ENCODE results near the gene LTBP2. TPM values are rescaled to one million over a fixed set of nuclear protein-coding genes. Genes with fewer than 3 reads are reported as not detected.

LTBP2 gene
- total and polyA plus RNA-seq, 2 of the 13 experiments (the other 11 are each of a cell fraction or from before 2014, with no cell fraction given): 0.20 to 0.41 TPM

- WGBS (ENCODE audit: low lambda C conversion rate): 7% methylated on average over 1 of the region's 1 CpG
- no peak overlapping the region for H2AFZ ChIP-seq (ENCODE audit: low read length)
- peaks cover 0 to 4% of the 10 kb centered on the region in 2 experiments; a peak in 1 of 5 replicates for H3K27me3 ChIP-seq (ENCODE audit: control insufficient read depth in 1 of 2, insufficient read depth in 2 of 2, low read length in 2 of 2)
- H3K27ac ChIP-seq (ENCODE audit: extremely low read length, insufficient read depth, low read length): no peak overlapping the region
- H3K4me2 ChIP-seq (ENCODE audit: low read depth, low read length): no peak overlapping the region
- no peaks in the 10 kb centered on the region for H3K9me3 ChIP-seq (ENCODE audit: low read length)
- TF ChIP-seq ZNF569 (CRISPR knock-in tag; IDR thresholded peaks at IDR 0.05; ENCODE audit: borderline replicate concordance): no peak
- TF ChIP-seq KIAA2018 (CRISPR knock-in tag; IDR thresholded peaks at IDR 0.05; ENCODE audit: borderline replicate concordance): no peak
- no peak for TF ChIP-seq TRIM24 (CRISPR knock-in tag; IDR thresholded peaks at IDR 0.05)
- no peak for TF ChIP-seq FOSL2 (CRISPR knock-in tag; IDR thresholded peaks at IDR 0.05)
- TF ChIP-seq SMARCC2 (IDR thresholded peaks at IDR 0.05): no peak
- TF ChIP-seq RBFOX2 (IDR thresholded peaks at IDR 0.05; ENCODE audit: low read depth, low read length): no peak
- TF ChIP-seq GLMP (CRISPR knock-in tag; IDR thresholded peaks at IDR 0.05; ENCODE audit: borderline replicate concordance): no peak
- no peak for TF ChIP-seq ZNF687 (CRISPR knock-in tag; IDR thresholded peaks at IDR 0.05)
- no peak overlapping the region for H3K4me3 ChIP-seq (replicated peaks in 1 of 3; ENCODE audit: insufficient read depth in 1 of 3, low read depth in 2 of 3, low read length in 3 of 3)
- no peaks in the 10 kb centered on the region for H3K79me2 ChIP-seq (ENCODE audit: insufficient read depth, low read length)
- intact Hi-C loops (cut with micrococcal nuclease; ENCODE audit: unreplicated experiment) (no loop called here), in situ Hi-C loops (cut with HindIII; ENCODE audit: extremely low pct_ligation_motif_present, low pct_unique_long_range_greater_than_20kb) (no loop called here)
- H3K36me3 ChIP-seq (replicated peaks in 1 of 2; ENCODE audit: control insufficient read depth in 1 of 2, insufficient read depth in 2 of 2, low read length in 2 of 2): no peaks in the 10 kb centered on the region
- ATAC-seq: no peak
- ChIA-PET POLR2A (no interaction called here), CTCF (ENCODE audit: low intra/inter-chr PET ratio, low total read pairs) (no interaction called here)
- BruUV-seq (replicated peaks): no TSS peak
- peaks cover 13% of the 10 kb centered on the region for H3K4me1 ChIP-seq (ENCODE audit: insufficient read depth, low read length)
- FAIRE-seq: no peak
- H3K9ac ChIP-seq (ENCODE audit: insufficient read depth, low read depth, low read length): no peak overlapping the region
- no peak for DNase-seq (ENCODE audit: low spot score)
- H4K20me1 ChIP-seq (ENCODE audit: insufficient read depth, low read length): no peaks in the 10 kb centered on the region
Measured at GRCh38 chr14:74558655-74559054, 53.4 kb downstream of the LTBP2 start.

Data from HepG2 (cell line).